ENCODE measurements around the gene GLRA1.

- no peak for TF ChIP-seq CTCF (IDR thresholded peaks at IDR 0.05)
- no peak for TF ChIP-seq POLR2A (IDR thresholded peaks at IDR 0.05)
These were observed 138.2 kb downstream of the GLRA1 start for GRCh38 chr5:151786468-151786867.
